A549 (cell line): ENCODE data around the gene HMGN4.

Experiments
- BHLHE40 ChIP-seq: IDR thresholded peaks from 2 replicates; pipeline ENCODE4 v1.6.1; 2012; ENCODE audit warnings: low read depth, low read length, inconsistent platforms
- CTCF ChIP-seq: fragments of >200 bp; sonication (Bioruptor Twin); formaldehyde crosslinking; IDR thresholded peaks from 3 replicates; pipeline ENCODE4 v1.5.1; 2016
- EP300 ChIP-seq, 2 experiments: fragments of >200 bp; sonication (Bioruptor Twin); formaldehyde crosslinking; IDR thresholded peaks; 2 replicates in 1 of 2; 3 replicates in 1 of 2; pipeline ENCODE4 v1.6.1; 2016 to 2017
- SMC3 ChIP-seq: fragments of >200 bp; sonication (Bioruptor Twin); formaldehyde crosslinking; IDR thresholded peaks from 3 replicates; pipeline ENCODE4 v1.6.1; 2018; ENCODE audit warnings: inconsistent platforms

GRCh38 chr6:26501482-26501986 lies 36.6 kb upstream of the HMGN4 start:
- TF ChIP-seq BHLHE40 (no peak), EP300 (IDR thresholded peaks at IDR 0.05) (no peak), CTCF (no peak), SMC3 (no peak)
